Esophagus squamous epithelium (tissue), 4 donors: ENCODE results near the gene UCHL1.

Experiments
- POLR2A ChIP-seq, 4 donors: fragments of 450-650 bp; IDR thresholded peaks; one replicate each; pipeline ENCODE4 v1.6.1; 2017; ENCODE audit warnings: antibody characterized with exemption in 4 of 4, mild to moderate bottlenecking in 4 of 4, moderate library complexity in 3 of 4
- TF ChIP-seq, protein P1 (sequence below), 6 experiments: fragments of 450-650 bp in 4 of 6; fragments of 200-600 bp in 2 of 6; sonication (generic) in 2 of 6; IDR thresholded peaks; one replicate each; pipeline ENCODE4 v1.5.1; 2016 to 2019; ENCODE audit warnings: antibody characterized with exemption in 6 of 6, mild to moderate bottlenecking in 4 of 6, moderate library complexity in 4 of 6

DNA sequence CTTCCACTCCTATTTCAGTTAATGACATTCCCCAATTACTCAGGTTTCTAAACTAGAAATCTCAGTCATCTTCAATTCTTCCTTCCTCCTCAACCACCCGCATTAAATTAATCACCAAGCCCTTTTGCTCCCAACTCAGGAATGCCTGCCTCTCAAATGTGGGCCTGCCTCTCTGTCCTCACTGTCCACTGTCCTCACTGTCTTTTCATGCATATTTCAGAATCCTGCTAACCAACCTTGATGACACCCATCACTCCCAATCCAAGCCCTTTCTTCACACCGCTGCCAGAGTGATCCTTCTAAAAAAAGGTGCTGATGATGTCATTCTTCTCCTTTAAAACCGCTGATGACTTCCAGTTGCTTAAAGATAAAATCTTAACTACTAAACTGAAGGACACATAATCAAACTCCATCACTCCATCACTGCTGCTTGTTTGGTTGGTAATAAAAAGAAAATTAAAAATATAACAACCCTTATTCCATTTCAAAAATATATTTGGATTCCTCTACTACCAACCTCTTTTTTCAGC lies 37.2 kb upstream of the UCHL1 start:
- TF ChIP-seq, protein P1, sequence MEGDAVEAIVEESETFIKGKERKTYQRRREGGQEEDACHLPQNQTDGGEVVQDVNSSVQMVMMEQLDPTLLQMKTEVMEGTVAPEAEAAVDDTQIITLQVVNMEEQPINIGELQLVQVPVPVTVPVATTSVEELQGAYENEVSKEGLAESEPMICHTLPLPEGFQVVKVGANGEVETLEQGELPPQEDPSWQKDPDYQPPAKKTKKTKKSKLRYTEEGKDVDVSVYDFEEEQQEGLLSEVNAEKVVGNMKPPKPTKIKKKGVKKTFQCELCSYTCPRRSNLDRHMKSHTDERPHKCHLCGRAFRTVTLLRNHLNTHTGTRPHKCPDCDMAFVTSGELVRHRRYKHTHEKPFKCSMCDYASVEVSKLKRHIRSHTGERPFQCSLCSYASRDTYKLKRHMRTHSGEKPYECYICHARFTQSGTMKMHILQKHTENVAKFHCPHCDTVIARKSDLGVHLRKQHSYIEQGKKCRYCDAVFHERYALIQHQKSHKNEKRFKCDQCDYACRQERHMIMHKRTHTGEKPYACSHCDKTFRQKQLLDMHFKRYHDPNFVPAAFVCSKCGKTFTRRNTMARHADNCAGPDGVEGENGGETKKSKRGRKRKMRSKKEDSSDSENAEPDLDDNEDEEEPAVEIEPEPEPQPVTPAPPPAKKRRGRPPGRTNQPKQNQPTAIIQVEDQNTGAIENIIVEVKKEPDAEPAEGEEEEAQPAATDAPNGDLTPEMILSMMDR (IDR thresholded peaks at IDR 0.05) = no peak
- TF ChIP-seq POLR2A (IDR thresholded peaks at IDR 0.05) = no peak
